ENCODE results near the gene UFSP1. TPM values are rescaled to one million over a fixed set of nuclear protein-coding genes. Genes with fewer than 3 reads are reported as not detected.

The UFSP1 gene
- total RNA-seq, 1 donor from 2014 or later: 5.7 TPM

DNA sequence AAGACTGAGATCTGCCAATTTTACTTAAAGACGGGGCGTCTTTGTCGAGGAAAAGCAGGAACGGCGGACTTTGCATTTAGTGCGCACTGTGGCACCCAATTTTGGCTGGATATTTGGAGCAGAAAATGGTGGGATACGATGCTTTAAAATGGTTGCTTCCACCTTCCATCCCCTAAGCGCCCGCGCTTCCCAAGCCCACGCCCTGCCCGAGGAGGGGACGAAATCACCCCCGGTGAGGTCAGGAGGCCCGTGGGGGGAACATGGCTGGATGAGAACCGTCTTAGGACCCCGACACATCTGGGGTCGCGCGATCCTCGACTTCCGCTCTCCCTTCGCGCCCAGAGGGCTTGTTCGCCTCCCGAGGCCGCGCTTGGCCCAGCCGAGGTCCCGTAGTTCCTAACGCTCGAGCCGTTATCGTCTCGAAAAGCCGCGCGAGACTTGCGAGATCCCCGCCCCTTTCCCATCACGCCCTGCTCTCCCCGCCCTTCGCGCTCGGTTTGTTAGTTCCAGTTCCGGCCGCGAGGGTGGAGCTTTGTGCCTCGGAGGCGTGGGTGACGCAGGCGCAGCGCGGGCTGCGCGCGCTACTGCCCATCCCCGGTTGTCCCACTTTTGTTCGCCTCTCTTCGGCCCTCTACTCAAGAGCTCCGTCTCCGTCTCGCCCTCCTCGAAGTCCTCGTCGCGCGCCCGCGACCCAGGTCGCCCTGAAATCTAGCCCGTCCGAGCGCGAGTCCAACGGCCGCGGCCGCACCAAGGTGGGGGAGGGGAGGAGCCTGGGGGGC, 14.7 kb downstream of the UFSP1 start, which contains the start of gene SRRT:
TSS of gene SRRT (plus strand) at position 527 of the 779 bp plus-strand sequence. CDS start 488 bp downstream, outside the sequence.
- Histone ChIP-seq H3K36me3 (ENCODE audit: control insufficient read depth in 3 of 3, insufficient read depth in 3 of 3, low read length in 3 of 3) (peaks cover 24 to 25% (median 24%) of the 10 kb centered on the region in 3 donors), H3K9ac (ENCODE audit: low read depth in 1 of 3, low read length in 3 of 3) (peak within 1 kb of the TSS; percentile 95 to 96 (median 95)), H3K4me1 (ENCODE audit: control insufficient read depth in 3 of 3, insufficient read depth in 3 of 3, low read length in 3 of 3) (peaks cover 24 to 39% (median 39%) of the 10 kb centered on the region in 3 donors), H3K4me3 (ENCODE audit: low read length in 3 of 3) (peak within 1 kb of the TSS; percentile 92 to 97 (median 94)), H3K9me3 (ENCODE audit: control insufficient read depth in 3 of 3, low read length in 3 of 3) (no peaks in the 10 kb centered on the region), H3K27ac (ENCODE audit: low read depth, low read length) (peak within 1 kb of the TSS; percentile 92), H3K27me3 (ENCODE audit: control insufficient read depth in 3 of 3, insufficient read depth in 3 of 3, low read length in 3 of 3) (no peaks in the 10 kb centered on the region)

GRCh38 chr7:100874300-100874576, 15.3 kb downstream of the UFSP1 start:
- H3K36me3 ChIP-seq (ENCODE audit: control insufficient read depth in 3 of 3, insufficient read depth in 3 of 3, low read length in 3 of 3): peaks cover 19 to 23% (median 21%) of the 10 kb centered on the region in 3 donors

DNA sequence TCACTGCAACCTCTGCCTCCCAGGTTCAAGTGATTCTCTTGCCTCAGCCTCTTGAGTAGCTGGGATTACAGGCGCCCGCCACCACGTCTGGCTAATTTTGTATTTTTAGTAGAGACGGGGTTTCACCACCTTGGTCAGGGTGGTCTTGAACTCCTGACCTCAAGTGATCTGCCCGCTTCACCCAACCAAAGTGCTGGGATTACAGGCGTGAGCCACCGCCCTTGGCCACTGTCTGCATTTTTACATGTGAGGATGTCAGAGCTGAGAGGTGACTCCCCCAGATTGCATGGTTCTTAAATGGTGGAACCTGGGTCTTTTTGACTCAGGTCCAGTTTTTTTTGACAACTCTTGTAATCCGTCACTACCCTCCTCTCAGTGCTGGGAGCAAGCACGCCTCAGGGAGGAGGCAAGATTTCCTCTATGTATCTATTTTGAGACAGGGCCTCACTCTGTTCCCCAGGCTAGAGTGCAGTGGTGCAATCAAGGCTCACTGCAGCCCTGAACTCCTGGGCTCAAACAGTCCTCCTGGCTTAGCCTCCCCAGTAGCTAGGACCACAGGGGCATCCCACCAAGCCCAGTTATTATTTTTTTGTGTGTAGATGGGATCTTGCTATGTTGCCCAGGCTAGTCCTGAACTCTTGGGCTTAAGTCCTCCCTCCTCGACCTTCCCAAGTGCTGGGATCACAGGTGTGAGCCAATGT, 15.8 kb downstream of the UFSP1 start:
- H3K27me3 ChIP-seq (ENCODE audit: control insufficient read depth in 3 of 3, insufficient read depth in 3 of 3, low read length in 3 of 3): no peaks in the 10 kb centered on the region
- H3K9ac ChIP-seq (ENCODE audit: low read depth in 1 of 3, low read length in 3 of 3): peak overlapping the region in 2 of 3 donors; percentile 95 to 96
- H3K27ac ChIP-seq (ENCODE audit: low read depth, low read length): peak overlapping the region; percentile 92
- peak overlapping the region; percentile 92 to 97 (median 94) for H3K4me3 ChIP-seq (ENCODE audit: low read length in 3 of 3)
- peaks cover 17 to 19% (median 19%) of the 10 kb centered on the region in 3 donors for H3K36me3 ChIP-seq (ENCODE audit: control insufficient read depth in 3 of 3, insufficient read depth in 3 of 3, low read length in 3 of 3)
- H3K4me1 ChIP-seq (ENCODE audit: control insufficient read depth in 3 of 3, insufficient read depth in 3 of 3, low read length in 3 of 3): peaks cover 24 to 39% (median 36%) of the 10 kb centered on the region in 3 donors
- H3K9me3 ChIP-seq (ENCODE audit: control insufficient read depth in 3 of 3, low read length in 3 of 3): no peaks in the 10 kb centered on the region

More at GRCh38 chr7:100874300-100874576, 15.3 kb downstream of the UFSP1 start:
- Histone ChIP-seq H3K4me3 (ENCODE audit: low read length in 3 of 3) (peak overlapping the region; percentile 92 to 97 (median 94)), H3K27ac (ENCODE audit: low read depth, low read length) (peak overlapping the region; percentile 92), H3K4me1 (ENCODE audit: control insufficient read depth in 3 of 3, insufficient read depth in 3 of 3, low read length in 3 of 3) (peaks cover 24 to 39% (median 38%) of the 10 kb centered on the region in 3 donors), H3K9me3 (ENCODE audit: control insufficient read depth in 3 of 3, low read length in 3 of 3) (no peaks in the 10 kb centered on the region), H3K27me3 (ENCODE audit: control insufficient read depth in 3 of 3, insufficient read depth in 3 of 3, low read length in 3 of 3) (no peaks in the 10 kb centered on the region), H3K9ac (ENCODE audit: low read depth in 1 of 3, low read length in 3 of 3) (peak overlapping the region; percentile 95 to 96 (median 95))

DNA sequence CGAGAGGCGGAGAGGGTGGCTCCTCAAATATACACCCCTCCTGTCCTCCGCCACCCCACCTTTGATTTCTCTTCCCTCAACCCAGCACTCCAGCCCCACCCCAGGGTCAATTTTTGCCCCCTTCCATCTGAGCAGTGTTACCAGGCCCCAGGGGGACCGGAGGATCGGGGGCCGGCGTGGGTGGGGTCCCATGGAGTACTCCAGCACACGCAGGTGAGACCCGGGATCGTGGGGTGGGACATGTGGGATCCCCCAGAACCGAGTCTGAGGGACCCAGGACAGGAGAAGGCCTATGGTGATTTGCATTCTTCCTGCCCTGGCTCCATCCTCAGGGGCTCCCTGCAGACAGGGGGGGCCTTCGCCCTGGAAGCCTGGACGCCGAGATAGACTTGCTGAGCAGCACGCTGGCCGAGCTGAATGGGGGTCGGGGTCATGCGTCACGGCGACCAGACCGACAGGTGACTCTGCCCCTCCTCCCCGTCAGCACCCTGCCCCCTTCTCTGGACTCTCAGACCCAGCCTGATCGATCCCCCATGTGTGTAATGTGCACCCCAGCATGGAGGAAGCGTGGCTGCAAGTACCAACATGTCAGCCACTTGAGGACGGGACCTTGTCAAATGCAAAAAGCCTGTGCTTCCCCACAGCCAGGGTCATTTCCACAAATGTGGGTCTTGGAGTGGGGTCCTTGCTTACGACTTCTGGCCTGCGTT, 21.6 kb downstream of the UFSP1 start:
- Histone ChIP-seq H3K4me1 (ENCODE audit: control insufficient read depth in 3 of 3, insufficient read depth in 3 of 3, low read length in 3 of 3) (peaks cover 11 to 30% (median 18%) of the 10 kb centered on the region in 3 donors), H3K4me3 (ENCODE audit: low read length in 3 of 3) (peak overlapping the region; percentile 73 to 78 (median 77)), H3K9ac (ENCODE audit: low read depth in 1 of 3, low read length in 3 of 3) (peak overlapping the region; percentile 82 to 86 (median 86)), H3K36me3 (ENCODE audit: control insufficient read depth in 3 of 3, insufficient read depth in 3 of 3, low read length in 3 of 3) (peaks cover 10 to 15% (median 11%) of the 10 kb centered on the region in 3 donors), H3K9me3 (ENCODE audit: control insufficient read depth in 3 of 3, low read length in 3 of 3) (no peaks in the 10 kb centered on the region), H3K27ac (ENCODE audit: low read depth, low read length) (peak overlapping the region; percentile 91), H3K27me3 (ENCODE audit: control insufficient read depth in 3 of 3, insufficient read depth in 3 of 3, low read length in 3 of 3) (peaks cover 0 to 12% (median 0%) of the 10 kb centered on the region in 3 donors)

GRCh38 chr7:100867040-100867775, 22.3 kb downstream of the UFSP1 start, which contains the start of gene TRIP6:
TRIP6 (plus strand) TSS chr7:100867387; CDS start chr7:100867498, 111 bp downstream.
- Histone ChIP-seq H3K36me3 (ENCODE audit: control insufficient read depth in 3 of 3, insufficient read depth in 3 of 3, low read length in 3 of 3) (peaks cover 7 to 10% (median 7%) of the 10 kb centered on the region in 3 donors), H3K27ac (ENCODE audit: low read depth, low read length) (peak within 1 kb of the TSS; percentile 91), H3K9me3 (ENCODE audit: control insufficient read depth in 3 of 3, low read length in 3 of 3) (no peaks in the 10 kb centered on the region), H3K27me3 (ENCODE audit: control insufficient read depth in 3 of 3, insufficient read depth in 3 of 3, low read length in 3 of 3) (peaks cover 0 to 12% (median 0%) of the 10 kb centered on the region in 3 donors), H3K4me3 (ENCODE audit: low read length in 3 of 3) (peak within 1 kb of the TSS; percentile 73 to 78 (median 77)), H3K4me1 (ENCODE audit: control insufficient read depth in 3 of 3, insufficient read depth in 3 of 3, low read length in 3 of 3) (peaks cover 11 to 30% (median 18%) of the 10 kb centered on the region in 3 donors), H3K9ac (ENCODE audit: low read depth in 1 of 3, low read length in 3 of 3) (peak within 1 kb of the TSS; percentile 82 to 86 (median 86))

DNA sequence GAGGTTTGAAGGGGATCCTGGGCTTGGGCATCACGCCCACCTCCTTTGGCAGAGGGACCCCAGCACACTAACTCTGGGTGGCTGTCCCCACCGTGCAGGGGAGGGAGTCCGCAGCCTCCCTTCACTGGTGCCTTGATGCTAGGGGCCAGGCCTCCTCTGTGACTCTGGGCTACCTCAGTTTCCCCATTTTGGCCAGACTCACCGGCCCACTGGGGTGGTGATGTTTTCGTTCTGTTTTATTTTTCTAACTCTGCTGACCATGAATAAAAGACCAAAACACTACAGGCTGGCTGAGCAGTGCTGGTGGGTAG, 22.8 kb downstream of the UFSP1 start:
- H3K4me3 ChIP-seq (ENCODE audit: low read length in 3 of 3): peak overlapping the region; percentile 71 to 78 (median 73)
- H3K27me3 ChIP-seq (ENCODE audit: control insufficient read depth in 3 of 3, insufficient read depth in 3 of 3, low read length in 3 of 3): peaks cover 0 to 12% (median 0%) of the 10 kb centered on the region in 3 donors
- H3K27ac ChIP-seq (ENCODE audit: low read depth, low read length): peak overlapping the region; percentile 91
- H3K36me3 ChIP-seq (ENCODE audit: control insufficient read depth in 3 of 3, insufficient read depth in 3 of 3, low read length in 3 of 3): peaks cover 7 to 8% (median 7%) of the 10 kb centered on the region in 3 donors
- H3K4me1 ChIP-seq (ENCODE audit: control insufficient read depth in 3 of 3, insufficient read depth in 3 of 3, low read length in 3 of 3): peaks cover 11 to 30% (median 18%) of the 10 kb centered on the region in 3 donors
- H3K9ac ChIP-seq (ENCODE audit: low read depth in 1 of 3, low read length in 3 of 3): peak overlapping the region; percentile 82 to 86 (median 86)
- H3K9me3 ChIP-seq (ENCODE audit: control insufficient read depth in 3 of 3, low read length in 3 of 3): no peaks in the 10 kb centered on the region

- H3K4me3 ChIP-seq (ENCODE audit: low read length in 3 of 3): peak overlapping the region; percentile 71 to 78 (median 73)
- no peaks in the 10 kb centered on the region for H3K9me3 ChIP-seq (ENCODE audit: control insufficient read depth in 3 of 3, low read length in 3 of 3)
- peaks cover 0 to 12% (median 0%) of the 10 kb centered on the region in 3 donors for H3K27me3 ChIP-seq (ENCODE audit: control insufficient read depth in 3 of 3, insufficient read depth in 3 of 3, low read length in 3 of 3)
- H3K36me3 ChIP-seq (ENCODE audit: control insufficient read depth in 3 of 3, insufficient read depth in 3 of 3, low read length in 3 of 3): peaks cover 4 to 7% (median 6%) of the 10 kb centered on the region in 3 donors
- peaks cover 11 to 30% (median 18%) of the 10 kb centered on the region in 3 donors for H3K4me1 ChIP-seq (ENCODE audit: control insufficient read depth in 3 of 3, insufficient read depth in 3 of 3, low read length in 3 of 3)
- peak overlapping the region; percentile 82 to 86 (median 86) for H3K9ac ChIP-seq (ENCODE audit: low read depth in 1 of 3, low read length in 3 of 3)
- H3K27ac ChIP-seq (ENCODE audit: low read depth, low read length): peak overlapping the region; percentile 91
Measured at GRCh38 chr7:100865938-100866728, 23.4 kb downstream of the UFSP1 start.

DNA sequence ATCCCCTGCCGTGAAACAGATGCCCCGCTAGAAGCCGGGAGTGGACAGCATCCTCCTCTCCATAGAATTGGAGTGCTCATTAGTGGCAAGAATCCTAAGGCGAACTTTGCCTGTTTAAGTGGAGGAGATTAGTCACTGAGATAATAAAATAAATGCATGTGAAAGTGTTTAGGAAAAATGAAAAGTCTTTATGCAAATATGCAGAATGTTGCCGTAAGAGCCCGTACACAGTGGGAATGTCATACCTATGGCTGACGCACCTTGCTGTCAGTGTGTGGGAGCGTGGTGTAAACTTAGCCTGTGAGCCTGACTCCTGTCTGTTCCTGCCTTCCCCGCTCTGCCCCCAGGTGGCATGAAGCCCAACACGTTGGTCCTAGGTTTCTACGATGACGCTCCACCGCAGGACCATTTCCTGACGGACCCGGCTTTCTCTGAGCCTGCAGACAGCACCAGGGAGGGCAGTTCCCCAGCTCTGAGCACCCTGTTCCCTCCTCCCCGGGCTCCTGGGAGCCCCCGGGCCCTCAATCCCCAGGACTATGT, 24.1 kb downstream of the UFSP1 start:
- peaks cover 11 to 30% (median 18%) of the 10 kb centered on the region in 3 donors for H3K4me1 ChIP-seq (ENCODE audit: control insufficient read depth in 3 of 3, insufficient read depth in 3 of 3, low read length in 3 of 3)
- H3K9ac ChIP-seq (ENCODE audit: low read depth in 1 of 3, low read length in 3 of 3): no peak overlapping the region
- H3K27ac ChIP-seq (ENCODE audit: low read depth, low read length): no peak overlapping the region
- H3K36me3 ChIP-seq (ENCODE audit: control insufficient read depth in 3 of 3, insufficient read depth in 3 of 3, low read length in 3 of 3): peaks cover 1 to 9% (median 8%) of the 10 kb centered on the region in 3 donors
- H3K9me3 ChIP-seq (ENCODE audit: control insufficient read depth in 3 of 3, low read length in 3 of 3): no peaks in the 10 kb centered on the region
- peak overlapping the region in 2 of 3 donors; percentile 73 to 78 for H3K4me3 ChIP-seq (ENCODE audit: low read length in 3 of 3)
- peaks cover 0 to 12% (median 0%) of the 10 kb centered on the region in 3 donors for H3K27me3 ChIP-seq (ENCODE audit: control insufficient read depth in 3 of 3, insufficient read depth in 3 of 3, low read length in 3 of 3)

All from skeletal muscle tissue (tissue), 4 donors.